Renal cortex interstitium (tissue), 11 donors: ENCODE data around the gene ADAM19. TPM values are rescaled to one million over a fixed set of nuclear protein-coding genes. Genes with fewer than 3 reads are reported as not detected.

ENCODE experiments used
- DNase-seq, 11 donors: peaks; one replicate each; pipeline ENCODE4 v3.0.0-alpha.2; 2013; ENCODE audit warnings: low read depth in 9 of 11, low spot score in 4 of 11; ENCODE audit errors: extremely low read depth in 1 of 11
- polyA plus RNA-seq, 3 donors: library from polyadenylated mRNA; unstranded; fragments of 120-200 nt; gene quantifications; one replicate each; pipeline ENCODE4 v1.2.1, GENCODE V29; 2013; ENCODE audit not compliant: insufficient read length in 3 of 3

Gene ADAM19
- polyA plus RNA-seq, 3 donors: 8.4 to 11.6 (median 8.7) TPM

DNA sequence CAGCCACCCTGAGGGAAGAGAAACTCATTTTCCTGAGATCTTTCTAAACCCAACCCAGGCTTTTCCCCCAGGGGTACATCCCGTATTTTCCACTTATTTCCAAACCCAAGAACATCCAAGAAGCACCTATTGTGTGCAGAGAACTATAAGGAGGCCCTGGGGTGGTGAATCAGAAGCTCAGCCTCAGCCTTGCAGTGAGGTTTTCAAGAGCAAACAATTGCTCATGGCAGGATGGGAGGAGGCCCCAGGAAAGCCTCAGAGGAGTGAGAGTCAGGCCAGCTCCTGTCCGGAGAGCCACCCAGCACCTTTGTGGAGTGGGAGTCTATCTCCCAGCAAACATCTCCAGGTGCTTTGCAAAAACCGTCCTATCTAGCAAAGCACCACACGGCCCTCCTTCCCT lies 96.4 kb downstream of the ADAM19 start:
- no peak for DNase-seq

DNA sequence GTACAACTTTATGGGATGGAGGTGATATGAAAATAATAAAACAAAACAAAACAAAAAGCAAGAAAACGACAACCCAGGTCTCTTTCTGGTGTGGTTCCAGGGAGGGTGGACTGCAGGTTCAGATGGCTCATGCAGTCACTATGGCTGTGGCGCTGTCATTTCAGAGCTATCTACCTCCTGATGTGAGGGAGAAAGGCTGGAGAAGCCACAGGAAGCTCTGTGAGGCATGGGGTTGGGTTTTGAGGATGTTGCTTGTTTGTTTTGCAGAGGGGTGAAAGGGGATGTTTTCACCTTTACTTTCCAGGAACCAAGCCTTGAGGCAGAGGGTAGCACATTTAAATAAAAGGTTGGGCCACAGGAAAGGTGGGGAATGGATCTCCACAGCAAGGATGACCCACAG lies 96.8 kb downstream of the ADAM19 start:
- DNase-seq: no peak

DNA sequence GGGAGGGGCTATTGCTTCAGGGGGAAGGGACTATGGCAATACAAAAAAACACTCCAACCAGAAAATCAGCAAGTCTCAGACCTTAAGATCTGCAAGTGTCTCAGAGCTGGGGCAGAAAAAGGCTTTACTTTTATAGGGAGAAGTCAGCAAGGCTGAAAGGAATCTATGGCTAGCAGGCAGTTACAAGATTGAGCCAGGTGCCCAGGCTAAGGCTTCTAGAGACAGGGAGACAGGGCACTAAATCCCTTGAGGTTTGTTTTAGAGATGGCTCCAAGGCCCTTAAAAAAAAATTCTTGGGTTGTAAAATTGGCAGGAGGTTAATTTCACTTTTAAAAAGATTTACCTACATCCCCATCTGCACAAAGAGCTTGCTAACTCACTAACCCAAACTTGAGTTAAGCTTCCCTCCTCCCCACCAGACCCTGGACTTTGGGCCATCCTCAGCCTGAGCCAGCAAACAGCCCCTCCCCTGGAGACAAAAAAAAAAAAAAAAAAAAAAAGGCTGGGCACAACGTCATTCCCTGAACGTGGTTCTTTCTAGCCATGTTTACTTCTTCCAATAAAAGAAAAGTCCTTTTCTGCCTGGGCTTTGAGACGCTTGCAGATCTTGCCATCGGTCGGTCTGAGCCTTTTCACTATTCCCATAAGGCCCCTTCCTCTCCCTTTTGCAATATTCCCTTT lies 97.6 kb downstream of the ADAM19 start:
- no peak for DNase-seq

DNA sequence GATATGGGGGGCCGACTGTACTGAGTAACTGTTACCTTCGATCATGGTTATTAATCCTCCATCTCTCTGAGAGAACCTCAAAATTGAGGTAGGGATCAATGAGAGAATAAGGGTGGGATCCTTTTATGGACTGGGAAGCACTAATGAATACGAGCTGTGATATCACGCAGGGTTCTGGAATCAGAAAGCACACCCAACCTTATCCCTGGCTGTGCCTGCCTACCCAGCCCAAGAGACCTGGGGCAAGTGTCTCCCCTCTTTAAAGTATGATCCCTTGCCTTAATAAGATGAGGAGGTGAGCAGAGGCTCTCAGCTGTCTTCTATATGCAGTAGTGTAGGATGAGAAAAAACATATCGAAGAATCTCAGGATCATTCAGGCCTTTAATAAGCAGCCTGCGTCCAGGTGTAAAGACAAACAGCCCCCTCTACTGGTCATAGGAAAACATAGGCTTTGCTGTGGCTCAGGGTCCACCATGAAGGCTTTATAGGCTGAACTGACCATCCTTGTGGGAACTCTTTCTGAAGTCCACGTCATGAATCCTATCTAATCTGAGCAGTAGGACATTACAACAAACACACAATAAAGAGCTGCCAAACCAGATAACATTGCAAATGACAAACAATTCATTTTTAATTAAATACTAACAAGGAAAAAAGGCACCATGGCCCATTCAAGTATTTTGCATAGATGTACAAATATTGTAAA lies 98.7 kb downstream of the ADAM19 start:
- DNase-seq: peak in 10 of 11 donors; percentile 33 to 75 (median 54)

DNA sequence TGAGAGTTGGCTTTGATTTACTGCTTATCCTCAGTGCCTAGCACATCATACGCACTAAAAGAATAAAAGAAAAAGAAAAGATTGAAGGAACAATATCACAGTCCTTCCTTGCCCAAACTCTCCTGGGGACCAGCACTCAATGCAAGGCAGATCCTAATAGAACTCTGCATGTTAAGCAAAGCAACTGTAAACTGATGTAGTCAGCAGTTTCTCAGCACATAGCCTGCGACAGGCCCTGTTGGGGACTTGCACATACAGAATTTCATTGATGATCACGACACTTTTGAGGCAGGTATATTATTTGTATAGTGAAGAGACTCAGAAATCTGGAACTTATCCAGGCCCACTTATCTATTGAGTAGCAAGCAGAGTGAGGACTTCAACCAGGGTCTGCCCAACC lies 100.1 kb downstream of the ADAM19 start:
- DNase-seq: no peak

DNA sequence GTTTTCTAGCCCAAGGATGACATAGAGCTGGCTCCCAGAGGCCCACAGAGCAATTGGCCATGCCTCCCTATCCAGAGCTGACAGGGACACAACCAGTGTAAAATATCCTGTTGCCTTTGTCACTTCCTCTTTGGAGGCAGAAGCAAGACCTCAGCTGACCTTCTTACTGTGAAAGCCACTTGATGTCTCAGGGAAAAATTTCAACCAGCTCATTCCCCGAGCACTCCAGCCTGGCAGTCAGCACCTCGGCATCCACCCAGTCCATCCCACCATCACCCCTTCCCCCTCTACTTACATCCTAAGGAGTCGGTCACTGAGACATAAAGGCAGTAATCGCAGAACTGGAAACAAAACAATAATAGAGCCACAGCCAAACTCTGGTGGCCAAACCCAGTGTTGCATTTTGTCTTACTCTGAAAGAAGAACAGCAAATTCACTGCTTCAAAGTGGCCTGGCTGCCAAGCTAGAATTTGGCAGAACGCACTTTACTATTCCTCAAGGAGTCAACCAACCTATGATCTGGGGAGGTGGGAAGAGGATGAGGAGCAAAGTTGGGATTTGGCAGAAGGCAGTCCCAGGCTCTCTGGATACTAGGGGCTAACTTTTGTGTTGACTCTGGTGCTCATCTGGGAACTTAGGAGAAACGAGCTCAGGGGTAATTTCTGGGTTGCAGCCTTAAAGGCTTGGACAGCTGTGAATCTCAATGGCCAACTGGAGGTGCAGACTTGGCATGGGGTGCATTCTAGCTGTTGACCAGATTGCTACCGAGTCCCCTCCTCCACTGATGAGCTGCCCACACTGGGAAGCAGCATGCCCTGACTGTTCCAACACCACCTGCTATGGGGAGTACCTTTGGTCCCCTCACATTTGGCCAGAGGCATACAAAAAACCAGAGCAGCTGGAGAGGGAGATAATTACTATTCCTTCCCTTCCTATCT lies 101.9 kb downstream of the ADAM19 start:
- no peak for DNase-seq

DNA sequence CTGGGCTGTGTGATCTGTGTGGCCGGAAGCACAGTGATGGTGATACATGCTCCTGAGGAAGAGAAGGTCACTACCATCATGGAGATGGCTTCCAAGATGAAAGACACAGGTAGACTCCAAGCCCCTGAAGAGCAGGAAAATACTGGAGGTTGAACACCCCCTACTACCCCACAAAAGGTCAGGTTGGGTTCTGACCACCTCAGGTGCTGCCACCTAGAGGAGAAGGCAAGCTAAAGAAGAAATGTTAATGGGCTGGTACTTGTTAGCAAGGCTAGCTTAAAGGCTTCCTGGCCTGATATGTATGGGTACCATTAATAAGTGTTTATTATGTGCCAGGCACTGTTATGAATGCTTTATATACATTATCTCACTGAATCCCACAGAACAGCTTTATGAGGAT lies 103.9 kb downstream of the ADAM19 start:
- no peak for DNase-seq

DNA sequence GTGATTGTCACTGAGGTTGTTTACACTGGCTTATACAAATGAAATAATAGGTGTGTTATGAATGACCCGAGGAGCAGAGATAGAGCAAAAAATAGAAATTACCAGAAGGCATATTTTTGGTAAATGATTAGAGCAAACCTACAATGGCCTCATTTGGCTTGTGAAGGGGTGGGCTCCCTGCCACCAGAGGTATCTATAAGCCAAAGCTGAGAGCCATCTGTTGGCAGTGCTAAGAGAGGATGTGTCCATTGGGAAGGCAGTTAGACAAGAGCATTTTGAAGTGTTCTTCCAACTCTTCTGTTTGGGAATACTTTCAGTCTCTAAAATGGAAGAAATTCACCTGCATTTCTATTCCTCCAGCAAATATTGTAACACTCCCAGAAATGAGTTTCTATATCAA lies 104.9 kb downstream of the ADAM19 start:
- DNase-seq: no peak

DNA sequence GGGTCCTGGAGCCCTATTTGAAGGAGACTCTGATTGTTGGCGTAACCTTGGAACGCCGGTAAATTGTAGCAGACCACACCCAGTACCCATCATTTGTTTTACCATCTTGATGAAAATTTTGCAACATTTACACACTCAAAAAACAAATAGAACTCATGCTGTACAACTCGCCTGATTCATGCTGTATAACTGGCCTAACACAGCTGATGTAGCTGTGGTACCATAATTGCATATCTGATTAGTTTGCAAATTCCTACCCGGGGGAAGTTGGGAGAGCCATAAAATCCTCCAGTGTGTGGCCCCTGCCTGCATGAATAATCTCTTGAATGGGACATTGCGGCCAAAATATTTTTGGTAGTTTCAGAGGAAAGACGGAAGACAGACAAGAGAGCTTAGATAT lies 105.9 kb downstream of the ADAM19 start:
- no peak for DNase-seq

DNA sequence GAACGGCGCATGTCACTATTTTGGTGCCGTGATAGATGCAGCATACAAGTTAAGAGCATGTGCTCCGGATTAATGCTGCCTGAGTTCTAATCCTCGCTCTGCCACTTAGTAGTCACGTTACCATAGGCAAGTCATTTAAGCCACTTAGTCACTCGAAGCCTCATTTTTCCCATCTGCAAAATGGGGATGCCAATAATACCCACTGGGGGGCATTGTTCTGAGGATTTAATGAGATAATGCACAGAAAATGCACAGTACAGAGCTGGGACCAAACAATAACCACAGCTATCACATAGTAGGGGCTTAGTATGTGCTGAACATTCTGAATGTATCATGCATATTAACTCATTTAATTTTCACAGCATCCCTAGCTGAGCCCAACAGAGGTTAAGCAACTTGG lies 106.5 kb downstream of the ADAM19 start:
- DNase-seq: no peak

DNA sequence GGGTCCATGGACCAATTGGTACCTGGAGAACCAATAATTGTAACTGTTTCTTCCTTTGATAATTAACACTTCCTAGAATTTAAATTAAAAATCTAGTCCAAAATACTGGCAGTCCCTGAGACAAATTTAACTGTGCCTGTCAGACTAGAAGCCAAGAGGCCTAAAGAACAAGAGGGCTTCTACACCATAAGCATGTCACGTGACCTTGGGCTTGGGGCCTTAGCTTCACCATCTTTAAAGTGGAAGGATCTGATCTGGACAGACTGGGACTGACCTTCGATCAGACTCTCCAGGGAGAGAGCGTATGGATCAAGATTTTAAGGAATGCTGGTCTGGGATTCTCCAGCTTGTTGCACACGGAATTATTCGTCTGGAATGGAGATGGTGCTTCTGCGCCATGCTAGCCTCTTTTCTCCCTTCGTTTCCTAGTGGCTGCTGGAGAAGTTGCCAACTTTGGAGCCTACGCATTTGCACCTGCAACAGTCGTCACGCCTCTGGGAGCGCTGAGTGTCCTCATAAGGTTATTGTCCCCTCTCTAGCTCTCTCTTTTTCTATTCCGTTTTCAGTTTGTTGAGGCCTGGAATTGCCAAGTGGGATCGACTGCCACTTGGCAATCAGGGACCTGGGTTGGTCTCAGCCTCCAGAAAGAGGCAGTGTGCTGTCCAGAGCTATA lies 107.1 kb downstream of the ADAM19 start:
- DNase-seq: no peak

DNA sequence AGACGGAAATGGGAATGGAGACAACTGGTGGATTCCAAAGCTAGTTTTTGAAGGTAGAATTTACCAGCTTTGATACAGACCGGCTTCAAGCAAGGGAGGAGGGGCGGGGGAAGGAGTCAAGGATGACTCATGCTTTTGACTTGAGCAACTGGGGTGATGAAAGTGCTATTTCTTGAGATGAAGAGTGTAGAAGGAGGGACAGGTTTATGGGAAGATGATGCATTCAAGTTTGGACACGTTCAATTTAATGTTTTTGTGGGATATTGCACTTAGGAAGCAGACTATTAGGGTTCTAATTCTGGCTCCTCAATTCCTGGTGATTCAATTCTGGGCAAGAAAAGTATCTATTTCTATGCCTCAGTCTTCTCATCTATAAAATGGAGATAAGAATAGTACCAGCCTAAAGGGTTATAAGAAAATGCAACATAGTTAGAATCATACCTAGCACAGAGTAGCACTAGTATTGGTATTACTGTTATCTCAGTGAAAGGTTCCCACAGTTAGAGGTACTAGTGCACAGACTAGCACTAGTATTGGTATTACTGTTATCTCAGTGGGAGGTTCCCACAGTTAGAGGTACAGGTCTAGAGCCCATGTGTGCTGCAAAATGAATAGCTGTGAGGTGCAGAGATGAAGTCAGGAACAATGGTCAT lies 110.9 kb downstream of the ADAM19 start:
- no peak for DNase-seq

DNA sequence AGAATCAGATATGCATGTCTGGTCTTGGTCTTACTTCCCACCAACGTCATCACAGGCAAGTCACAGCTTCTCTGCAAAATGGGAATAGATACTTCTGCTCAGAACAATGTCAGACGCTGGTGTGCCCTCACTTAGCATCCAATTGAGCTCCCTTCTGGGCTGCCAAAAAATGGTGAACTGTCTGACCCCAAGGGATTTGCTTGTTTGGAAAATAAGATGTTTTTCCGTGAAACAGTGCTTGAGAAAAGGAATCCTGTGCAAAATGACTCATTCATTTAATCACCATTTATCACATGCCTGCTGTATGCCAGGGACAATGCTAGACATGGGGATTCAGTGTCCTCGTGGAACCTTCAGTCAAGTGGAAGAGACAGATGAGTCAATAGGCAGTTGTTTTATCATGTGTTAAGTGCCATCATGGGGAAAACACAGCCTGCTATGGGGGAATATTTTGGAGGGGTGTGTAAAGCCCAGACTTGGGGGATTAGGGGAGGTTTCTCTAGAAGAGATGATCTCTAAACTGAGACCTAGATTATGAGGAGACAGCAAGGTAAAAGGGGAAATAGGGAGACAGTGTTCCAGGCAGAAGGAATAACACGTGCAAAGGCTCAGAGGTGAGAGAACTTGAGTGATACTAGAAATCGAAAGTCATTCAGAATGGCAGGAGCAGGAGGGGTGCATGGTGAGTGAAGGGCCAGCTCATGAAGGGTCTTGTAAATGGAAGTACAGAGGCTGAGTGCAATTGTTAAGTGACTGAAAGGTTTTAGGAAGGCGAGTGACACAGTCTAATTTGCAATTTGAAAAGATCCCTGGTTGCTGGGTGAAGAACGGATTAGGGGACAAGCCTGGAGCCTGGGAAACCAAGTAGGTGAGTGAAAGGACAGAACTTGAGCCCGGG lies 111.7 kb downstream of the ADAM19 start:
- no peak for DNase-seq

DNA sequence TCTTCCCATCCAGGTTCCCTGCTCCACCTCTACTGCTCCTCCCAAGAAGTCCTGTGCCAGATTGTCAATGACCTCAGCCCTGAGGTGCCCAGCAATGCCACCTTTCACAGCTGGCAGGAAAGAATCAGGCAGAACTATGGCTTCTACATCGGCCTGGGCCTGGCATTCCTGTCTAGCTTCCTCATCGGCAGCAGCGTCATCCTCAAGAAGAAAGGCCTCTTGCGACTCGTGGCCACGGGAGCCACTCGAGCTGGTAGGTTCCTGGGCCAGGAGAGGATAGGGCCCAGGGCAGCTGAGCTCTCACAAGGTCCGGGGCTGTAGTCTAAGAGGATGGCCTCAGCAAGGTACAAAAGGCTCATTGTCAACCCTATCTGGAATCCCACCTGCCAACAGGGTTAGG lies 112.5 kb downstream of the ADAM19 start:
- no peak for DNase-seq

DNA sequence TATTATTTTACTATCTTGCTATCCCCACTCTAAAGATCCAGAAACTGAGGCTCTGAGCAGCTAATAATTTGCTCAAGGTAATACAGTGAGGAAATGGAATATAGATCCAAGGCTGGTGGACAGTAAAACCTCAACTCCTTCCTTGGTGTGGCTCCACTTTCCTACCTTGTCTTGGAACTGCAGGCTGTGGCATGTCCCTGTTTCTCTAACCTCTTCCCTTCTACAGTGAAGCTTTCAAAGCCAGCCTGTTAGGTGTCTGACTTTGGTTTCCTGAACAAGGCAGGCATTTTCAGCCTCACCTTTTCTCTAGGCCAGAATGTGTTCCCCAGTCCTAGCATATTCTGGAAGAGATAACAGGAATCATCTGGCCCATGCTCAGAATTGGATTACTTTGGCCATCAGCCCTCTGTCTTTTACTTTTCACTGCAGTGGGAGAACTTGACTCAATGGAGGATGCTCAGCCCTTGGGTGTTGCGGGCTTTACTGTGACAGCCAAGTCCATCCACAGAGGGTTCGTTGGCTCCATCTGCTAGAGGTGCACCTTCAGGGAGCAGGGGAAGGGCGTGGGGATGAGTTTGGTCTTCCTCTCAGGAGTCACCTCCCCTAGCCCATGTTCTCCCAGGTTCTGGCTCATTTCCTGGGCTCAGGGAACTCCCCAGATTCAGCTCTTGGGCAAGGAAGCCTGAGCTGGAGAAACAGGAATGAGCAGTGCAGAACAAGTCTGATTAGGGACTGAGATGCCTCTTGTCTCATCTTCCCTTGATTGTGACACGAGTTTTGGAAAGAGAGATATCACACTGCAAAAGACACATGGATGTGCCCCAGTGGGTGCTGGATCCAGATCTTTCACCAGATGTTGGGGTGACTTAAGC lies 114.4 kb downstream of the ADAM19 start:
- no peak for DNase-seq

DNA sequence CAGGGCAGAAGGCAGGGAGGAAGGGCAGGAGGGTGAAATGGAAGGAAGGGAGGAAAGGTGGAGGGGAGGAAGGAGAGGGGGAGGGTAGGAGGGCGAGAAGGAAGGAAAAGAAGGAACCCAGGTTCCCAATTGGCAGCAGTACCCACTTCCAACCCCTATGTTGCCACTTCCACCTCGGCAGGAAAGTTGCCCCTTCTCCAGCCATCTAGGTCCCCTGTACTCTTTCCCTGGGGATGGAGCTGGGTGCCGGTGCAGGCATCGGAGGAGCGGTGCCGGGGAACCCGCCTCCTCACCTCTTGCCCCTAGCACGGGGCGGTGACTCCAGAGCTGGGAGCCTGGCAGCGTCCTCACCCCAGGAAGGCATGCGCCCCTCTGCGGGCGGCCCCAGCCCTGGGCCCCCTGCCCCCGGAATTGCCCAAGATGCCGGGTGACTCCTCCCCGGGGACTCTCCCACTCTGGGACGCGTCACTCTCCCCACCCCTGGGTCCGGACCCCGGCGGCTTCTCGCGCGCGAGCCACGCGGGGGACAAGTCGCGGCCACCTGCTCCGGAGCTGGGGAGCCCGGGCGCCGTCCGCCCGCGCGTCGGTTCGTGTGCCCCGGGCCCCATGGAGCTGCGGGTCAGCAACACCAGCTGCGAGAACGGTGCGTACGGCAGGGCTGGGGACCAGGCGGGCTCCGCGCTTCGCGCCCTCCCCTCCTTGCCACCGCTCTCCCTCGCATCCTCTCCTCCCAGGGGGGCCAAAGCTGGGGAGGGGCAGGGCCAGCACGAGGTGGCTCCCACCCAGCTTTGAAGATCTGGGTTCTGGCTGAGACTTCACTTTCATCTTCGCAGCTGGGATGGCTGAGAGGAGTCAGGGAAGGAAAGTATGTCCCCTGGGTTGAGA lies 115.6 kb downstream of the ADAM19 start, which contains the start of gene NIPAL4:
TSS of gene NIPAL4 (plus strand) at position 499 of the 885 bp plus-strand sequence. CDS start at position 607, 108 bp downstream.
- peak in 2 of 11 donors; percentile 6 to 11 for DNase-seq
